Keratinocyte (primary cell): ENCODE data around the gene CFAP45. TPM values are rescaled to one million over a fixed set of nuclear protein-coding genes. Genes with fewer than 3 reads are reported as not detected.
A peak's percentile ranks its signal among the peaks of the same experiment; 100 is the strongest.

ENCODE experiments used
- DNase-seq: peaks from one replicate; pipeline ENCODE4 v3.0.0-alpha.2; 2011; ENCODE audit warnings: low read depth, missing footprints, low spot score
- FAIRE-seq: peaks from 2 replicates; lab custom pipeline; 2011; peaks lifted over from hg19 to GRCh38; lab: Jason Lieb, UNC
- H2AFZ ChIP-seq: 2 replicates; pipeline ENCODE4 v1.6.0; 2012; ENCODE audit warnings: low read length, control low read depth, inconsistent platforms; ENCODE audit not compliant: control insufficient read depth
- H3K27ac ChIP-seq: 2 replicates; pipeline ENCODE4 v1.5.1; 2011; ENCODE audit warnings: low read length; ENCODE audit not compliant: control insufficient read depth, insufficient read depth
- H3K27me3 ChIP-seq: 3 replicates; pipeline ENCODE4 v1.6.0; 2011; ENCODE audit warnings: low read length; ENCODE audit not compliant: control insufficient read depth, insufficient read depth; ENCODE audit errors: extremely low read depth
- H3K36me3 ChIP-seq, 2 experiments: 2 replicates in 1 of 2; 3 replicates in 1 of 2; pipeline ENCODE4 v1.5.1; 2011; ENCODE audit warnings: low read length in 2 of 2, mild to moderate bottlenecking in 1 of 2; ENCODE audit not compliant: control insufficient read depth in 2 of 2, insufficient read depth in 2 of 2; ENCODE audit errors: extremely low read depth in 1 of 2
- H3K4me1 ChIP-seq: 3 replicates; pipeline ENCODE4 v1.5.1; 2011; ENCODE audit warnings: low read length; ENCODE audit not compliant: control insufficient read depth, insufficient read depth; ENCODE audit errors: extremely low read depth
- H3K4me2 ChIP-seq: 3 replicates; pipeline ENCODE4 v1.6.0; 2011; ENCODE audit warnings: low read depth, low read length; ENCODE audit not compliant: control insufficient read depth, insufficient read depth; ENCODE audit errors: extremely low read depth
- H3K4me3 ChIP-seq, 3 experiments: fragments of 200-600 bp in 1 of 3; sonication (generic) in 1 of 3; 2 replicates in 2 of 3; 3 replicates in 1 of 3; pipeline ENCODE4 v1.5.1; 2011 to 2016; ENCODE audit warnings: low read length in 3 of 3, mild to moderate bottlenecking in 3 of 3, control low read depth in 2 of 3, inconsistent platforms in 1 of 3, low read depth in 1 of 3, mixed read lengths in 1 of 3, mixed run types in 1 of 3, moderate library complexity in 1 of 3; ENCODE audit not compliant: control insufficient read depth in 2 of 3, insufficient read depth in 2 of 3; ENCODE audit errors: extremely low read depth in 1 of 3
- H3K79me2 ChIP-seq: 2 replicates; pipeline ENCODE4 v1.6.0; 2012; ENCODE audit warnings: low read length; ENCODE audit not compliant: control insufficient read depth, insufficient read depth
- H3K9ac ChIP-seq: 3 replicates; pipeline ENCODE4 v1.6.0; 2011; ENCODE audit warnings: low read length; ENCODE audit not compliant: control insufficient read depth, insufficient read depth; ENCODE audit errors: extremely low read depth
- H3K9me1 ChIP-seq: 3 replicates; pipeline ENCODE4 v1.6.0; 2011; ENCODE audit warnings: low read length; ENCODE audit not compliant: control insufficient read depth, insufficient read depth; ENCODE audit errors: extremely low read depth
- H3K9me3 ChIP-seq: 2 replicates; pipeline ENCODE4 v1.5.1; 2012; ENCODE audit warnings: low read depth, low read length; ENCODE audit not compliant: control insufficient read depth
- H4K20me1 ChIP-seq: 3 replicates; pipeline ENCODE4 v1.6.0; 2011; ENCODE audit warnings: low read length; ENCODE audit not compliant: control insufficient read depth, insufficient read depth; ENCODE audit errors: extremely low read depth
- EZH2 ChIP-seq: IDR thresholded peaks from one replicate; pipeline ENCODE4 v1.6.1; 2012; ENCODE audit warnings: inconsistent platforms, mild to moderate bottlenecking, low read length, moderate library complexity
- dilution Hi-C: fragments of 300-500 bp; cut with MboI; formaldehyde crosslinking; loops from one replicate; pipeline ENCODE4 v1.7.0; 2020; ENCODE audit warnings: low sequenced_read_pairs; ENCODE audit not compliant: extremely low pct_ligation_motif_present
- polyA plus RNA-seq, 5 experiments: library from polyadenylated mRNA; depleted of rRNA in 3 of 5; stranded (reverse) in 3 of 5; stranded (forward) in 1 of 5; unstranded in 1 of 5; fragments of >200 nt; gene quantifications; 1 replicate in 1 of 5; 2 replicates in 3 of 5; 3 replicates in 1 of 5; pipeline versions ENCODE4 v1.2.1 to v1.2.3, GENCODE V29; 2011 to 2012; ENCODE audit warnings: missing spikeins in 2 of 5, low read depth in 1 of 5, low replicate concordance in 1 of 5
- TF ChIP-seq, protein P1 (sequence below), 3 experiments: IDR thresholded peaks in 1 of 3; conservative IDR thresholded peaks in 1 of 3; optimal IDR thresholded peaks in 1 of 3; 2 replicates in 2 of 3; 3 replicates in 1 of 3; pipeline versions ENCODE3 to v1.5.1; 2011; ENCODE audit warnings: low read length in 3 of 3, mild to moderate bottlenecking in 3 of 3, moderate library complexity in 2 of 3, control low read depth in 1 of 3, inconsistent platforms in 1 of 3; ENCODE audit not compliant: insufficient read depth in 2 of 3; ENCODE audit errors: extremely low read depth in 1 of 3

The CFAP45 gene
- polyA plus RNA-seq, 1 donor (not counting 4 experiments of a cell fraction or from before 2014, with no cell fraction given), result 2.3 TPM

DNA sequence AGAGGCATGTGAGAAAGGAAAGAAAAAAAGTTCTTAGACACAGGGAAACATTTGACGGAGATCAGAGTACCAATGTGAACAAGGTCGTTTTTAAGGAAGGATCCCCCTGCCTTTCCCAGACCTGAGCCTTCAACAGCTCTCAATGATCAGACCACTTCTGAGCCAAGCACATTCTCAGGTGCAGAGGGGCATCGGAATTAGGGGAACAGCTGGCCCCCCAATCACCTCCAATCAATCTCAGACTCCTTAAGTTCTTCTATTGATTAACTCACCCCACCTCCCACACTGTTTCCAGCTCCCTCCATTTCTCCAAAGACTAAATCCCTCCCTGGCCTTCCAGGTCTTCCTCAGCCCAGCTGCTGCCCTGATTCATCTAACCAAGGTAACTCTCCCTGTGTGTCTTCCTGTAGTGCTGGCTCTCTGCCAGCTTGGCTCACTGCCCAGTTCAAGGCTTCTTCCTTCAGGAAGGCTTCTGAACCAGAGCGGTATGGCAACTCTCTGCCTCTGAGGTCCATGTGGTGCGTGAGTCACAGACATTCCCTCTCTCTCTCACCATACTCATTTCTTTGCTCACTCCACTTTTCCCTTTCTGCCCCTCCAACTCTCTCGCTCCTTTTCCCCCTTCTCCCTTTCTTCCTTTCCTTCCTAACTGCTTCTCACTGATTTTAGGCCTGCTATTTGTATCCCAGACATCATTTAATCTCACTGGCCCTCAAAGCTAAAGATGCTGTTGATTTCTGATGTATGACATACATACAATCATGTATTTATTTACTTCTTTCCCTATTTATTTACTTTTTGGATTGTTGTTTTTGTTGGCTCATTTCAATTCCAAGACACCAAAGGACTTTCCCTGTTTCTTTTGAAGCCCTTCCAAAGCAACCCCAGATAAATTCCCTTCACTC is 18.1 kb downstream of the CFAP45 start:
- dilution Hi-C loops, result no loop called here
- Histone ChIP-seq H3K4me1 (peaks cover 39% of the 10 kb centered on the region), H3K4me3 (peak overlapping the region in 1 of 3 experiments; percentile 17), H3K9ac (no peak overlapping the region), H3K9me1 (no peaks in the 10 kb centered on the region), H3K27me3 (no peaks in the 10 kb centered on the region), H3K79me2 (no peaks in the 10 kb centered on the region), H3K9me3 (no peaks in the 10 kb centered on the region), H3K4me2 (peak overlapping the region; percentile 68), H3K36me3 (no peaks in the 10 kb centered on the region), H4K20me1 (no peaks in the 10 kb centered on the region), H2AFZ (peak overlapping the region; percentile 41), H3K27ac (peak overlapping the region; percentile 67)
- no peak for TF ChIP-seq EZH2
- TF ChIP-seq, protein P1, sequence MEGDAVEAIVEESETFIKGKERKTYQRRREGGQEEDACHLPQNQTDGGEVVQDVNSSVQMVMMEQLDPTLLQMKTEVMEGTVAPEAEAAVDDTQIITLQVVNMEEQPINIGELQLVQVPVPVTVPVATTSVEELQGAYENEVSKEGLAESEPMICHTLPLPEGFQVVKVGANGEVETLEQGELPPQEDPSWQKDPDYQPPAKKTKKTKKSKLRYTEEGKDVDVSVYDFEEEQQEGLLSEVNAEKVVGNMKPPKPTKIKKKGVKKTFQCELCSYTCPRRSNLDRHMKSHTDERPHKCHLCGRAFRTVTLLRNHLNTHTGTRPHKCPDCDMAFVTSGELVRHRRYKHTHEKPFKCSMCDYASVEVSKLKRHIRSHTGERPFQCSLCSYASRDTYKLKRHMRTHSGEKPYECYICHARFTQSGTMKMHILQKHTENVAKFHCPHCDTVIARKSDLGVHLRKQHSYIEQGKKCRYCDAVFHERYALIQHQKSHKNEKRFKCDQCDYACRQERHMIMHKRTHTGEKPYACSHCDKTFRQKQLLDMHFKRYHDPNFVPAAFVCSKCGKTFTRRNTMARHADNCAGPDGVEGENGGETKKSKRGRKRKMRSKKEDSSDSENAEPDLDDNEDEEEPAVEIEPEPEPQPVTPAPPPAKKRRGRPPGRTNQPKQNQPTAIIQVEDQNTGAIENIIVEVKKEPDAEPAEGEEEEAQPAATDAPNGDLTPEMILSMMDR (optimal IDR thresholded peaks at IDR 0.05 in 1 of 3, IDR thresholded peaks at IDR 0.05 in 1 of 3, conservative IDR thresholded peaks at IDR 0.05 in 1 of 3; ENCODE audit: extremely low read depth in 1 of 3, insufficient read depth in 2 of 3, low read length in 3 of 3), result no peak
- peak; percentile 100 for FAIRE-seq
- peak; percentile 100 for DNase-seq

DNA sequence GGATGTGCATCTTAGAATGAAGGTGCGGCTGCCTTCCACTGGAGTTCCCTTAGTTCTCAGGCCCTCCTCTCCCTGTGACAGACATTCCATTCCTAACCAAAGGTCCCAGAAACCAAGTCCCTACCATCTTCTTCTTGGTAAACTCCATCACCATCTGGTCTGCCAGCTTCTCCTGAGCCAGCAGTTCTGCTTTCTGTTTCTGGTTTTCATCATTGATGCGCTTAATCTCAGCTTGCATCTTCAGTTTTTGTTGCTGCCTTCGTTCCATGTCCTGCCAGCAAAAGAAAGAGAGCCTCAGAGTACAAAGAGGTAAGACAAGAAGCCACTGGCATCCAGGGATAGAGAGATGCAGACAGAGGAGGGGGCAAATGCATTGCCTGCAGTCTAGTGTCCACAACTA is 19.5 kb downstream of the CFAP45 start:
- Histone ChIP-seq H3K4me1 (peaks cover 39% of the 10 kb centered on the region), H3K36me3 (no peaks in the 10 kb centered on the region), H3K27ac (peak overlapping the region; percentile 48), H2AFZ (peak overlapping the region; percentile 32), H4K20me1 (no peaks in the 10 kb centered on the region), H3K9me1 (no peaks in the 10 kb centered on the region), H3K27me3 (no peaks in the 10 kb centered on the region), H3K79me2 (no peaks in the 10 kb centered on the region), H3K9ac (no peak overlapping the region), H3K4me3 (peak overlapping the region in 1 of 3 experiments; percentile 6), H3K4me2 (peak overlapping the region; percentile 73), H3K9me3 (no peaks in the 10 kb centered on the region)
- TF ChIP-seq, protein P1 (optimal IDR thresholded peaks at IDR 0.05 in 1 of 3, IDR thresholded peaks at IDR 0.05 in 1 of 3, conservative IDR thresholded peaks at IDR 0.05 in 1 of 3; ENCODE audit: extremely low read depth in 1 of 3, insufficient read depth in 2 of 3, low read length in 3 of 3), result no peak
- FAIRE-seq, result no peak
- dilution Hi-C loops, result no loop called here
- DNase-seq, result no peak
